BJ (cell line): ENCODE measurements around the gene METTL21C. TPM values are rescaled to one million over a fixed set of nuclear protein-coding genes. Genes with fewer than 3 reads are reported as not detected.

Experiments used
- CTCF ChIA-PET: fragments of 350-600 bp; formaldehyde crosslinking; extraction: SDS; loops from one replicate; lab custom pipeline; 2021; ENCODE audit warnings: antibody characterized with exemption, inconsistent platforms; lab: Yijun Ruan, JAX
- POLR2A ChIA-PET: fragments of 300-600 bp; sonication (Branson Sonifier 250); formaldehyde crosslinking; extraction: SDS; loops from one replicate; lab custom pipeline; 2021; ENCODE audit warnings: antibody characterized with exemption; lab: Charles Lee
- DNase-seq: peaks from one replicate; pipeline ENCODE4 v3.0.0-alpha.2; 2011; ENCODE audit warnings: low read depth
- H3K27me3 ChIP-seq: 2 replicates; pipeline ENCODE4 v1.6.0; 2011; ENCODE audit warnings: low read length; ENCODE audit not compliant: control insufficient read depth, insufficient read depth
- H3K36me3 ChIP-seq: 2 replicates; pipeline ENCODE4 v1.5.1; 2011; ENCODE audit warnings: low read length; ENCODE audit not compliant: control insufficient read depth, insufficient read depth
- H3K4me3 ChIP-seq: 2 replicates; pipeline ENCODE4 v1.5.1; 2011; ENCODE audit warnings: low read depth, mild to moderate bottlenecking, control low read depth, low read length
- polyA plus RNA-seq: library from polyadenylated mRNA; depleted of rRNA; stranded (reverse); fragments of >200 nt; gene quantifications from 2 replicates; pipeline ENCODE4 v1.2.3, GENCODE V29; 2011
- TF ChIP-seq, protein P1 (sequence below): IDR thresholded peaks from 2 replicates; pipeline ENCODE4 v1.5.1; 2011; ENCODE audit warnings: low read depth, mild to moderate bottlenecking, control low read depth, inconsistent platforms, low read length, moderate library complexity; ENCODE audit not compliant: insufficient read depth

The METTL21C gene
- polyA plus RNA-seq, 1 experiment: not detected

- TF ChIP-seq, protein P1, sequence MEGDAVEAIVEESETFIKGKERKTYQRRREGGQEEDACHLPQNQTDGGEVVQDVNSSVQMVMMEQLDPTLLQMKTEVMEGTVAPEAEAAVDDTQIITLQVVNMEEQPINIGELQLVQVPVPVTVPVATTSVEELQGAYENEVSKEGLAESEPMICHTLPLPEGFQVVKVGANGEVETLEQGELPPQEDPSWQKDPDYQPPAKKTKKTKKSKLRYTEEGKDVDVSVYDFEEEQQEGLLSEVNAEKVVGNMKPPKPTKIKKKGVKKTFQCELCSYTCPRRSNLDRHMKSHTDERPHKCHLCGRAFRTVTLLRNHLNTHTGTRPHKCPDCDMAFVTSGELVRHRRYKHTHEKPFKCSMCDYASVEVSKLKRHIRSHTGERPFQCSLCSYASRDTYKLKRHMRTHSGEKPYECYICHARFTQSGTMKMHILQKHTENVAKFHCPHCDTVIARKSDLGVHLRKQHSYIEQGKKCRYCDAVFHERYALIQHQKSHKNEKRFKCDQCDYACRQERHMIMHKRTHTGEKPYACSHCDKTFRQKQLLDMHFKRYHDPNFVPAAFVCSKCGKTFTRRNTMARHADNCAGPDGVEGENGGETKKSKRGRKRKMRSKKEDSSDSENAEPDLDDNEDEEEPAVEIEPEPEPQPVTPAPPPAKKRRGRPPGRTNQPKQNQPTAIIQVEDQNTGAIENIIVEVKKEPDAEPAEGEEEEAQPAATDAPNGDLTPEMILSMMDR: no peak
- CTCF ChIA-PET: interaction anchor here (0.7 to 2.1 kb wide), 2 partner anchors 12 to 15 kb away, joined by 3 to 6 read pairs; no protein-coding TSS in a partner anchor
- no peak overlapping the region for H3K4me3 ChIP-seq
- POLR2A ChIA-PET: no interaction called here
- H3K27me3 ChIP-seq: no peaks in the 10 kb centered on the region
- no peaks in the 10 kb centered on the region for H3K36me3 ChIP-seq
- DNase-seq: peak; percentile 81
These were observed 15.4 kb upstream of the METTL21C start for GRCh38 chr13:102710261-102710679.

DNA sequence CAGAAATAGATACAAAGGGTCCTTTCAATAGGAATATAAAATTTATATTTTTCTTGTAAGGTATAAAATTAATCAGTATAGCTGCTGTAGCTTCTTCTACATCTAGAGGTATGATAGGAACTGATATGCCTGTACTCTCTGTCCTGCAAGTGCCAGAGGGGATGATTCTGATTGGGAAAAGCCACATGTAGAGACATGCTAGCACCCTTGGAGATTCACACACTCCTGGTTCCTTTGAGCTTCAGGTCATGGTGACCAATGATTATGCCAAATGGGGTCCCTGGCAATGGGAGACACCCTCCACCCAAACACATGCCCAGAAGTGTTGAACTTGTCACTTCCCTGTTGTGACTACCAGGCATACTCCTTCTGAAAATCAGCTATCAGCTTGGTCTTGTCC lies 14.7 kb upstream of the METTL21C start:
- ChIA-PET CTCF (interaction anchor here (2.1 kb wide), 1 partner anchor 16 kb away, joined by 6 read pairs; no protein-coding TSS in a partner anchor), POLR2A (no interaction called here)
- H3K4me3 ChIP-seq: no peak overlapping the region
- no peak for DNase-seq
- no peaks in the 10 kb centered on the region for H3K36me3 ChIP-seq
- H3K27me3 ChIP-seq: no peaks in the 10 kb centered on the region
- TF ChIP-seq, protein P1: no peak

DNA sequence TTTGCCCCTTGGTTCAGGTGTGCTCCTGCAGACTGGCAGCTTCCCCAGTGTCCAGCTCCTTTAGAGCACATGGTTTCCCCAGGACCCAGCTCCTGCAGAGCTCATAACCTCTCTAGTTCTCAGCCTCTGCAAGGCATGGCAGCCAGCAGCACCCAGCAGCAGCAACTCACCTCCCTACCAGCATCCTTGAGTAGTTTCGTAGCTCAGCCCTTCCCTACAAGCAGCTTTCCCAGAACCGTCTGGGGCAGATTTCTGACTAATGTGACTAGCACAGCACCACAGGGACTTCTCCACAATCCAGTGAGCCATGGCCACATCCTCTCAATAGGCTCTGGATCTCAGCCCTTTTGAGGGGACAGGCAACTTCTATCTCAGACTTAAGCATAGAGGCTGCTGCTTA lies 14.1 kb upstream of the METTL21C start:
- Histone ChIP-seq H3K27me3 (no peaks in the 10 kb centered on the region), H3K36me3 (no peaks in the 10 kb centered on the region), H3K4me3 (no peak overlapping the region)
- TF ChIP-seq, protein P1: no peak
- no peak for DNase-seq
- POLR2A ChIA-PET: no interaction called here
- CTCF ChIA-PET: interaction anchor here (0.8 to 2.1 kb wide), 2 partner anchors 16 to 21 kb away, joined by 3 to 6 read pairs; no protein-coding TSS in a partner anchor

DNA sequence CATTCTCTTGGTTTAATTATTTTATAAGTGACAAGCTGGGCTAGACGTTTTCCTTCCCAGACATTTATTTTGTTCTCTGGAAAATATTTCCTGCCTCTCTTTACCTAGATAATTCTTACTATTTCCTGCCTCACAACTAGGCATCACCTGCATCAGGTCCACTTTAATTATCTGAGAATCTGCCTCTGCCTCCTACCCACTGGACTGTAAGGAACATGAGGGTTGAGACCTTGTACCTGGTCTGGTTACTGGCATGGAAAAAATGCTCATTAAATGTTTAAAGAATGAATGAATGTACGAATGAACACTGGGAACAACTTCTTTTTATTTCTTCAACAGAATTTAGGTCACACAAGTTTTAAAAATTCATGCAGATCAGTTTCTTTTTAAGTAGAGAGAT lies 13.4 kb upstream of the METTL21C start:
- no peak for DNase-seq
- Histone ChIP-seq H3K36me3 (no peaks in the 10 kb centered on the region), H3K27me3 (no peaks in the 10 kb centered on the region), H3K4me3 (no peak overlapping the region)
- ChIA-PET CTCF (interaction anchor here (0.8 kb wide), 2 partner anchors 12 to 21 kb away, joined by 3 read pairs; no protein-coding TSS in a partner anchor), POLR2A (no interaction called here)
- TF ChIP-seq, protein P1: no peak

- ChIA-PET CTCF (interaction anchor here (0.8 kb wide), 1 partner anchor 12 kb away, joined by 3 read pairs; no protein-coding TSS in a partner anchor), POLR2A (no interaction called here)
- H3K36me3 ChIP-seq: no peaks in the 10 kb centered on the region
- peak; percentile 94 for DNase-seq
- TF ChIP-seq, protein P1: no peak
- H3K4me3 ChIP-seq: no peak overlapping the region
- H3K27me3 ChIP-seq: no peaks in the 10 kb centered on the region
These were observed 12.6 kb upstream of the METTL21C start for GRCh38 chr13:102707467-102707866.
